HG03521 (cell line): Measurements from ENCODE around the gene COL5A3.

Experiments
- ATAC-seq: cut with Tn5 transposase; IDR thresholded peaks from one replicate; pipeline ENCODE4 v1.9.1; 2021; ENCODE audit warnings: mild to moderate bottlenecking, moderate library complexity; ENCODE audit not compliant: unreplicated experiment

Gene COL5A3

GRCh38 chr19:10011974-10012373 lies 1.7 kb upstream of the COL5A3 start:
- ATAC-seq = no peak

- no peak for ATAC-seq
Observed at GRCh38 chr19:10010939-10011338, 635 bp upstream of the COL5A3 start.

GRCh38 chr19:10009714-10010224 lies 535 bp downstream of the COL5A3 start:
- ATAC-seq = no peak

- ATAC-seq = no peak
Observed at GRCh38 chr19:10008184-10008765, 2.0 kb downstream of the COL5A3 start.

- ATAC-seq = no peak
Observed at GRCh38 chr19:10007371-10008183, 2.7 kb downstream of the COL5A3 start.

GRCh38 chr19:10006752-10007323 lies 3.5 kb downstream of the COL5A3 start:
- ATAC-seq = no peak

GRCh38 chr19:10006335-10006708 lies 4.0 kb downstream of the COL5A3 start:
- ATAC-seq = no peak

GRCh38 chr19:10005632-10006334 lies 4.5 kb downstream of the COL5A3 start:
- no peak for ATAC-seq

- ATAC-seq = no peak
Observed at GRCh38 chr19:10004617-10005016, 5.7 kb downstream of the COL5A3 start.

GRCh38 chr19:10003271-10003670 lies 7.0 kb downstream of the COL5A3 start:
- no peak for ATAC-seq

GRCh38 chr19:10001899-10002298 lies 8.4 kb downstream of the COL5A3 start:
- ATAC-seq = no peak

- ATAC-seq = no peak
Observed at GRCh38 chr19:10000171-10000826, 10.0 kb downstream of the COL5A3 start.

- no peak for ATAC-seq
Observed at GRCh38 chr19:9996541-9996940, 13.8 kb downstream of the COL5A3 start.

- ATAC-seq = no peak
Observed at GRCh38 chr19:9995999-9996398, 14.3 kb downstream of the COL5A3 start.

- ATAC-seq = no peak
Observed at GRCh38 chr19:9995084-9995483, 15.2 kb downstream of the COL5A3 start.

- ATAC-seq = no peak
Observed at GRCh38 chr19:9991425-9992191, 18.7 kb downstream of the COL5A3 start.

GRCh38 chr19:9989504-9989903 lies 20.8 kb downstream of the COL5A3 start:
- no peak for ATAC-seq

- ATAC-seq = no peak
Observed at GRCh38 chr19:9986787-9987281, 23.5 kb downstream of the COL5A3 start.

- ATAC-seq = no peak
Observed at GRCh38 chr19:9981406-9982260, 28.7 kb downstream of the COL5A3 start.
